HepG2 (cell line): ENCODE results near the gene GFPT1. TPM values are rescaled to one million over a fixed set of nuclear protein-coding genes. Genes with fewer than 3 reads are reported as not detected.

Source experiments
- IKZF1 ChIP-seq: fragments of 450-650 bp; IDR thresholded peaks from 2 replicates; pipeline ENCODE4 v1.7.1; 2016
- IKZF4 ChIP-seq: sonication (generic); formaldehyde crosslinking; IDR thresholded peaks from 2 replicates; pipeline ENCODE4 v1.5.1; 2020; ENCODE audit warnings: borderline replicate concordance, mild to moderate bottlenecking, low read depth, missing genetic modification reagents; ENCODE audit errors: not compliant biosample characterization
- KDM5B ChIP-seq: sonication (generic); formaldehyde crosslinking; IDR thresholded peaks from 2 replicates; pipeline ENCODE4 v1.4.0; 2020; ENCODE audit warnings: missing genetic modification reagents, mild to moderate bottlenecking, borderline replicate concordance
- KDM6A ChIP-seq: IDR thresholded peaks from 2 replicates; pipeline ENCODE4 v1.6.1; 2016; ENCODE audit warnings: low read depth
- MBNL3 ChIP-seq: fragments of 250-450 bp; sonication (Bioruptor Pico); conservative IDR thresholded peaks from 2 replicates; pipeline ENCODE4 v1.8.0; 2022; ENCODE audit warnings: mild to moderate bottlenecking, inconsistent platforms
- MTA1 ChIP-seq: sonication (generic); formaldehyde crosslinking; IDR thresholded peaks from 2 replicates; pipeline ENCODE4 v1.4.0; 2020; ENCODE audit warnings: missing genetic modification reagents, mild to moderate bottlenecking, borderline replicate concordance
- NFYC ChIP-seq: IDR thresholded peaks from 2 replicates; pipeline ENCODE4 v1.6.1; 2016; ENCODE audit warnings: missing genetic modification reagents, missing compliant biosample characterization
- PBX3 ChIP-seq: sonication (generic); formaldehyde crosslinking; IDR thresholded peaks from 2 replicates; pipeline ENCODE4 v1.8.1; 2023; ENCODE audit warnings: missing genetic modification reagents, inconsistent platforms, borderline replicate concordance
- RXRB ChIP-seq: IDR thresholded peaks from 2 replicates; pipeline ENCODE4 v1.6.1; 2016; ENCODE audit warnings: borderline replicate concordance, missing genetic modification reagents, missing compliant biosample characterization
- ZBTB38 ChIP-seq: sonication (generic); formaldehyde crosslinking; IDR thresholded peaks from 2 replicates; pipeline ENCODE4 v1.5.1; 2020; ENCODE audit warnings: mild to moderate bottlenecking, missing genetic modification reagents
- ZNF891 ChIP-seq: sonication (generic); formaldehyde crosslinking; IDR thresholded peaks from 2 replicates; pipeline ENCODE4 v1.5.0; 2020; ENCODE audit warnings: mild to moderate bottlenecking, missing genetic modification reagents
- polyA plus RNA-seq, 8 experiments: library from polyadenylated mRNA; depleted of rRNA in 3 of 8; stranded (reverse) in 7 of 8; unstranded in 1 of 8; fragments of >200 nt; fragmentation: Illumina TruSeq in 4 of 8; extraction: Trizol in 4 of 8; gene quantifications; 2 replicates each; pipeline versions ENCODE4 v1.2.1 to v1.2.3, GENCODE V29; 2011 to 2016; ENCODE audit warnings: low read depth in 4 of 8, missing spikeins in 1 of 8, mixed read lengths in 1 of 8; ENCODE audit not compliant: insufficient read depth in 1 of 8
- total RNA-seq, 5 experiments: library from RNA; depleted of rRNA; stranded (reverse); fragments of >200 nt; fragmentation: Illumina TruSeq; extraction: Trizol; gene quantifications; 2 replicates each; pipeline ENCODE4 v1.2.3, GENCODE V29; 2016; ENCODE audit warnings: low read depth in 1 of 5
- TF ChIP-seq, protein P1 (sequence below): sonication (generic); formaldehyde crosslinking; IDR thresholded peaks from 2 replicates; pipeline ENCODE4 v1.4.0; 2020; ENCODE audit warnings: mild to moderate bottlenecking, missing genetic modification reagents, borderline replicate concordance
- TF ChIP-seq, protein P2 (sequence below): IDR thresholded peaks from 2 replicates; pipeline ENCODE4 v1.6.1; 2012; ENCODE audit warnings: low read length, improper control_type of control experiment
- TF ChIP-seq, protein P3 (sequence below): sonication (generic); formaldehyde crosslinking; IDR thresholded peaks from 2 replicates; pipeline ENCODE4 v1.4.0; 2020; ENCODE audit warnings: missing genetic modification reagents, borderline replicate concordance

Gene GFPT1
- total and polyA plus RNA-seq, 2 of the 13 experiments (the other 11 are each of a cell fraction or from before 2014, with no cell fraction given), result 24.0 to 84.9 TPM

- TF ChIP-seq, protein P1, sequence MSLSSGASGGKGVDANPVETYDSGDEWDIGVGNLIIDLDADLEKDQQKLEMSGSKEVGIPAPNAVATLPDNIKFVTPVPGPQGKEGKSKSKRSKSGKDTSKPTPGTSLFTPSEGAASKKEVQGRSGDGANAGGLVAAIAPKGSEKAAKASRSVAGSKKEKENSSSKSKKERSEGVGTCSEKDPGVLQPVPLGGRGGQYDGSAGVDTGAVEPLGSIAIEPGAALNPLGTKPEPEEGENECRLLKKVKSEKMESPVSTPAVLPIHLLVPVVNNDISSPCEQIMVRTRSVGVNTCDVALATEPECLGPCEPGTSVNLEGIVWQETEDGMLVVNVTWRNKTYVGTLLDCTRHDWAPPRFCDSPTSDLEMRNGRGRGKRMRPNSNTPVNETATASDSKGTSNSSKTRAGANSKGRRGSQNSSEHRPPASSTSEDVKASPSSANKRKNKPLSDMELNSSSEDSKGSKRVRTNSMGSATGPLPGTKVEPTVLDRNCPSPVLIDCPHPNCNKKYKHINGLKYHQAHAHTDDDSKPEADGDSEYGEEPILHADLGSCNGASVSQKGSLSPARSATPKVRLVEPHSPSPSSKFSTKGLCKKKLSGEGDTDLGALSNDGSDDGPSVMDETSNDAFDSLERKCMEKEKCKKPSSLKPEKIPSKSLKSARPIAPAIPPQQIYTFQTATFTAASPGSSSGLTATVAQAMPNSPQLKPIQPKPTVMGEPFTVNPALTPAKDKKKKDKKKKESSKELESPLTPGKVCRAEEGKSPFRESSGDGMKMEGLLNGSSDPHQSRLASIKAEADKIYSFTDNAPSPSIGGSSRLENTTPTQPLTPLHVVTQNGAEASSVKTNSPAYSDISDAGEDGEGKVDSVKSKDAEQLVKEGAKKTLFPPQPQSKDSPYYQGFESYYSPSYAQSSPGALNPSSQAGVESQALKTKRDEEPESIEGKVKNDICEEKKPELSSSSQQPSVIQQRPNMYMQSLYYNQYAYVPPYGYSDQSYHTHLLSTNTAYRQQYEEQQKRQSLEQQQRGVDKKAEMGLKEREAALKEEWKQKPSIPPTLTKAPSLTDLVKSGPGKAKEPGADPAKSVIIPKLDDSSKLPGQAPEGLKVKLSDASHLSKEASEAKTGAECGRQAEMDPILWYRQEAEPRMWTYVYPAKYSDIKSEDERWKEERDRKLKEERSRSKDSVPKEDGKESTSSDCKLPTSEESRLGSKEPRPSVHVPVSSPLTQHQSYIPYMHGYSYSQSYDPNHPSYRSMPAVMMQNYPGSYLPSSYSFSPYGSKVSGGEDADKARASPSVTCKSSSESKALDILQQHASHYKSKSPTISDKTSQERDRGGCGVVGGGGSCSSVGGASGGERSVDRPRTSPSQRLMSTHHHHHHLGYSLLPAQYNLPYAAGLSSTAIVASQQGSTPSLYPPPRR (CRISPR knock-in tag), result peak; percentile 55
- TF ChIP-seq KDM6A (CRISPR knock-in tag) (no peak), IKZF4 (CRISPR knock-in tag) (peak; percentile 56), KDM5B (CRISPR knock-in tag) (peak; percentile 54; the same call in 1 of the 2 replicates), MBNL3 (CRISPR knock-in tag) (0 out of 2 replicates have a peak, but pooled peaks have one; percentile 67), MTA1 (CRISPR knock-in tag) (0 out of 2 replicates have a peak, but pooled peaks have one; percentile 78), NFYC (CRISPR knock-in tag) (0 out of 2 replicates have a peak, but pooled peaks have one; percentile 22), ZNF891 (CRISPR knock-in tag) (peak; percentile 52; the same call in 1 of the 2 replicates), ZBTB38 (CRISPR knock-in tag) (peak; percentile 99), PBX3 (no peak), RXRB (CRISPR knock-in tag) (peak; percentile 45; the same call in 1 of the 2 replicates), IKZF1 (no peak)
- TF ChIP-seq, protein P2, sequence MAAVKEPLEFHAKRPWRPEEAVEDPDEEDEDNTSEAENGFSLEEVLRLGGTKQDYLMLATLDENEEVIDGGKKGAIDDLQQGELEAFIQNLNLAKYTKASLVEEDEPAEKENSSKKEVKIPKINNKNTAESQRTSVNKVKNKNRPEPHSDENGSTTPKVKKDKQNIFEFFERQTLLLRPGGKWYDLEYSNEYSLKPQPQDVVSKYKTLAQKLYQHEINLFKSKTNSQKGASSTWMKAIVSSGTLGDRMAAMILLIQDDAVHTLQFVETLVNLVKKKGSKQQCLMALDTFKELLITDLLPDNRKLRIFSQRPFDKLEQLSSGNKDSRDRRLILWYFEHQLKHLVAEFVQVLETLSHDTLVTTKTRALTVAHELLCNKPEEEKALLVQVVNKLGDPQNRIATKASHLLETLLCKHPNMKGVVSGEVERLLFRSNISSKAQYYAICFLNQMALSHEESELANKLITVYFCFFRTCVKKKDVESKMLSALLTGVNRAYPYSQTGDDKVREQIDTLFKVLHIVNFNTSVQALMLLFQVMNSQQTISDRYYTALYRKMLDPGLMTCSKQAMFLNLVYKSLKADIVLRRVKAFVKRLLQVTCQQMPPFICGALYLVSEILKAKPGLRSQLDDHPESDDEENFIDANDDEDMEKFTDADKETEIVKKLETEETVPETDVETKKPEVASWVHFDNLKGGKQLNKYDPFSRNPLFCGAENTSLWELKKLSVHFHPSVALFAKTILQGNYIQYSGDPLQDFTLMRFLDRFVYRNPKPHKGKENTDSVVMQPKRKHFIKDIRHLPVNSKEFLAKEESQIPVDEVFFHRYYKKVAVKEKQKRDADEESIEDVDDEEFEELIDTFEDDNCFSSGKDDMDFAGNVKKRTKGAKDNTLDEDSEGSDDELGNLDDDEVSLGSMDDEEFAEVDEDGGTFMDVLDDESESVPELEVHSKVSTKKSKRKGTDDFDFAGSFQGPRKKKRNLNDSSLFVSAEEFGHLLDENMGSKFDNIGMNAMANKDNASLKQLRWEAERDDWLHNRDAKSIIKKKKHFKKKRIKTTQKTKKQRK, result no peak
- TF ChIP-seq, protein P3, sequence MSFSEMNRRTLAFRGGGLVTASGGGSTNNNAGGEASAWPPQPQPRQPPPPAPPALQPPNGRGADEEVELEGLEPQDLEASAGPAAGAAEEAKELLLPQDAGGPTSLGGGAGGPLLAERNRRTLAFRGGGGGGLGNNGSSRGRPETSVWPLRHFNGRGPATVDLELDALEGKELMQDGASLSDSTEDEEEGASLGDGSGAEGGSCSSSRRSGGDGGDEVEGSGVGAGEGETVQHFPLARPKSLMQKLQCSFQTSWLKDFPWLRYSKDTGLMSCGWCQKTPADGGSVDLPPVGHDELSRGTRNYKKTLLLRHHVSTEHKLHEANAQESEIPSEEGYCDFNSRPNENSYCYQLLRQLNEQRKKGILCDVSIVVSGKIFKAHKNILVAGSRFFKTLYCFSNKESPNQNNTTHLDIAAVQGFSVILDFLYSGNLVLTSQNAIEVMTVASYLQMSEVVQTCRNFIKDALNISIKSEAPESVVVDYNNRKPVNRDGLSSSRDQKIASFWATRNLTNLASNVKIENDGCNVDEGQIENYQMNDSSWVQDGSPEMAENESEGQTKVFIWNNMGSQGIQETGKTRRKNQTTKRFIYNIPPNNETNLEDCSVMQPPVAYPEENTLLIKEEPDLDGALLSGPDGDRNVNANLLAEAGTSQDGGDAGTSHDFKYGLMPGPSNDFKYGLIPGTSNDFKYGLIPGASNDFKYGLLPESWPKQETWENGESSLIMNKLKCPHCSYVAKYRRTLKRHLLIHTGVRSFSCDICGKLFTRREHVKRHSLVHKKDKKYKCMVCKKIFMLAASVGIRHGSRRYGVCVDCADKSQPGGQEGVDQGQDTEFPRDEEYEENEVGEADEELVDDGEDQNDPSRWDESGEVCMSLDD, result peak; percentile 43; the same call in 1 of the 2 replicates
Measured at GRCh38 chr2:69306822-69307578, 80.0 kb downstream of the GFPT1 start (continued).
